HFF-Myc (cell line): ENCODE results near the gene SART3.
"Not testable (repeated sequence)": the region's sequence is repeated elsewhere in the genome, so short reads cannot be mapped to it uniquely, and the experiment has no call there.

ENCODE experiments used
- DNase-seq: peaks from one replicate; pipeline ENCODE4 v3.0.0-alpha.2; 2011; ENCODE audit warnings: low read depth; ENCODE audit errors: extremely low read depth
- H3K4me3 ChIP-seq: replicated peaks from 2 replicates; pipeline ENCODE4 v1.5.1; 2011; ENCODE audit warnings: low read depth, mild to moderate bottlenecking, control low read depth, low read length
- TF ChIP-seq, protein P1 (sequence below): IDR thresholded peaks from 2 replicates; pipeline ENCODE4 v1.5.1; 2012; ENCODE audit warnings: mild to moderate bottlenecking, low read depth, low read length, control low read depth; ENCODE audit errors: missing control alignments

The SART3 gene

DNA sequence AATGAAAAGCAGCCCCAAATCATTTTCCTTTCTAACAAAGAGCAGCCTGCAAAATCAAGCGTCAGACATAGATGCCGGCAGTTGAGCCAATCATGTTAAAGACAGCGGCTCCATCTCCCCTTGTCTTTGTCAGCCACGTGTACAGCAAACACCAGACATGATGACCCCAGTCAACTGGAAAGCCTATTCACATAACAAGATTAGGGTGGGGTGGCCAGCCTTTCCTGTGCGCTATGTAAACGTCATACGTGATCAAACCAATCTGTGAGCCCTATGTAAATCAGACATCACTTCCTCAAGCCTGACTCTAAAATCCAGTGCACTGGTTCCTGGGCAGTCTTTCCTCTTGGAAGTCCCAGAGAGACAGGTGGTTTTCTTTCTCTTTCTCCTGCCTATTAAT is 55.8 kb downstream of the SART3 start:
- no peak overlapping the region for H3K4me3 ChIP-seq
- DNase-seq, result no peak
- TF ChIP-seq, protein P1, sequence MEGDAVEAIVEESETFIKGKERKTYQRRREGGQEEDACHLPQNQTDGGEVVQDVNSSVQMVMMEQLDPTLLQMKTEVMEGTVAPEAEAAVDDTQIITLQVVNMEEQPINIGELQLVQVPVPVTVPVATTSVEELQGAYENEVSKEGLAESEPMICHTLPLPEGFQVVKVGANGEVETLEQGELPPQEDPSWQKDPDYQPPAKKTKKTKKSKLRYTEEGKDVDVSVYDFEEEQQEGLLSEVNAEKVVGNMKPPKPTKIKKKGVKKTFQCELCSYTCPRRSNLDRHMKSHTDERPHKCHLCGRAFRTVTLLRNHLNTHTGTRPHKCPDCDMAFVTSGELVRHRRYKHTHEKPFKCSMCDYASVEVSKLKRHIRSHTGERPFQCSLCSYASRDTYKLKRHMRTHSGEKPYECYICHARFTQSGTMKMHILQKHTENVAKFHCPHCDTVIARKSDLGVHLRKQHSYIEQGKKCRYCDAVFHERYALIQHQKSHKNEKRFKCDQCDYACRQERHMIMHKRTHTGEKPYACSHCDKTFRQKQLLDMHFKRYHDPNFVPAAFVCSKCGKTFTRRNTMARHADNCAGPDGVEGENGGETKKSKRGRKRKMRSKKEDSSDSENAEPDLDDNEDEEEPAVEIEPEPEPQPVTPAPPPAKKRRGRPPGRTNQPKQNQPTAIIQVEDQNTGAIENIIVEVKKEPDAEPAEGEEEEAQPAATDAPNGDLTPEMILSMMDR, result no peak

DNA sequence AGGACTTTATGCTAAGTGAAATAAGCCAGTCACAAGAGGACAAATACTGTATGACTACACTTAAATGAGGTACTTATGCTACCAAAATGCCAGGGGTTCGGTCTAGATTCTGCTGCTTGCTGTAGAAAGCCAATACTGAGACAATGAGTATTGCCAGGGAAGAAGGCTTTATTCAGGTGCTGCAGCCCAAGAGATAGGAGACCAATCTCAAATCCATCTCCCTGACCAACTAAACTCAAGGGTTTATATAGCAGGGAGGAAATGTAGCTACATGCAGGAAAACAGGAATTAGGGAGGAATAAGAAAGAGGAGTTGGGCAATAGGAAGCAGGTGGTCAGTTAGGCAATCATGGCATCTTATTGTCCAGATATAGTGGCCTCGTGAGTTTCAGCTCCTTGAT is 58.1 kb downstream of the SART3 start:
- no peak for DNase-seq
- no peak overlapping the region for H3K4me3 ChIP-seq
- TF ChIP-seq, protein P1, result no peak

DNA sequence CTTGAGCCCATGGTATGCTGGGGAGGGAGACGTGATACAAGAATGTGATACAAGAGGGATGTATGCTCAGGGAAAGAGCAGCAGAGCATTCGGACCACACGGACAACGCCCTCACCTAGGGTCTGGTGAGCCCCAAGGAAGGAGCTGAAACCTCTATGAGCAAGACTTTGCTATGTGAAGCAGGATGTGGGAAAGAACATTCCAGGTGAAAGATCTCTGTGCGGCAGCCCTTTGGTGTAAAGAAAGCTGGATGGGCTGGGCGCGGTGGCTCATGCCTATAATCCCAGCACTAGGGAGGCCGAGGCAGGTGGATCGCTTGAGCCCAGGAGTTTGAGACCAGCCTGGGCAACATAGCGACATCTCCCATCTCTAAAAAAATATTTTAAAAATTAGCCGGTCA is 62.8 kb downstream of the SART3 start:
- no peak for DNase-seq
- TF ChIP-seq, protein P1, result no peak
- H3K4me3 ChIP-seq, result no peak overlapping the region

DNA sequence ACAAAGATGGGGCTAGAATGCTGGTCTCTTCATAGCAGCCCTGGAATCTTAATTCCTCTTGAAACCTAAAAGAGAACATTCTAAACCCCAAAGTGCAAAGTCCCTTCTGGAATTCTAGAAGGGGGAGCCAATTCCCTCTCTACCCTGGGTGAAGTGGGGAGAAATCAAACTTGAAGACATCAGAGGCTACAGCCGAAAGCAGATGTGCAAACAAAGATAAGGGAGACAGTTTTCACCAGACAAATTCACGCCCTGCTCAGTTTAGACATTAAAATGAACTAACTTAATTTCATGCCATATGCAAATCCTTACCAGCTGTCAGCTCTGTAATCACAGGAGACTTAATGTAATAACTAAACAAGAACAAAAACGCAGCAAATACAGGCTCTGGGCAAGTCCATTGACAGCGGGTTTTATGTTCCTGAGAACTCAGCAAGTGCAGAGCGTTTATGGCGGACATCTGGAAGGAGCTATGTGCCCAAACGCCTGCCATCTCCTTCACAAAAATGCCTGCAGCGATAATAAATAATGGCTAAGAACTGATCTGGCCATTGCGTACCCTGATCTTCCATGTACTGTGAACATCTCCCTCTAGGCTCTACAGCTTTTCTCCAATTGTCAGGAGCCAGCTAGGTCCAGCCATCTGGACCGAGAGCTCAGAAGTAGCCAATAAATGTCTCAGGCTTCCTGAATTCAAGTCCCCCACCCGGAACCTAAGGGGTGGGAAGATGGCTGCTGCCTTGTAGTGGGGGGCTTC is 65.0 kb downstream of the SART3 start:
- H3K4me3 ChIP-seq, result no peak overlapping the region
- no peak for DNase-seq
- TF ChIP-seq, protein P1, result no peak

DNA sequence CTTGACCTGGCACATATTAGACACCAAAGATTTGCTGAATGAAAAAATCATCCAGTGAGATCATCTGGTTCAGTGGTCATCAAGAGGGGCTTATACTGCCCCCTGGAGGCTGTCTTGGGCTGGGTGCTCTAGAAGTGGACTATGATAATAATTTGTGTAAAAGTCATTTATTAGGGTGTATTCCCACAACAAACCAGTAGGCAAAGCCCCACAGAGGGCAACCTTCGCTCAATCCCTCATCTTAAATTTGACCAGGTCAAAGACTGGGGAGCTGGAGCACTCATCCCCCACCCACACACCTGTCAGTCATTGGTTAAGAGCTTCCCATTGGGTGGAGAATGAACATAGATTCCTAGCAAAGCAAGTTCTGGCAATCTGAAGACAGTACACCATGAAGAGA is 65.9 kb downstream of the SART3 start:
- TF ChIP-seq, protein P1, result peak; percentile 70
- DNase-seq, result no peak
- H3K4me3 ChIP-seq, result no peak overlapping the region

DNA sequence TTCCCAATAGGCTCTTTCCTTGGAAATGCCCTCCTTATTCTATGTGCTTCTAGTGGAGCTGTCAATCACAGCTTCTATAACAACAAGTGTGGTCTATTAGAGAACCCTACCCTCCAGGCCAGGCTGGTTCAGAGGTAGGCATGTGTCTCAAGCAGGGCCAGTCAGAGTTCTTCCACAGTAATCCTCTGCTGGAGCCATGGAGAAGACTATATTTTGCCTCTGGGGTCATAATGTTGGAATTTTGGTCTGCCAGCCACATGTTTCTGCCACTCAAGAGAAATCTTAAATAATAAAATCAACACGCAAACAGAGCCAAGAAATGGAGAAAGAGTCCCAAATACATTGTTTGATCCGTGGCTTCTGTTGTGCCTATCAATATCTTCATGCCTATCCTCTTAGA is 69.7 kb downstream of the SART3 start:
- no peak for DNase-seq
- TF ChIP-seq, protein P1, result no peak
- H3K4me3 ChIP-seq, result no peak overlapping the region

DNA sequence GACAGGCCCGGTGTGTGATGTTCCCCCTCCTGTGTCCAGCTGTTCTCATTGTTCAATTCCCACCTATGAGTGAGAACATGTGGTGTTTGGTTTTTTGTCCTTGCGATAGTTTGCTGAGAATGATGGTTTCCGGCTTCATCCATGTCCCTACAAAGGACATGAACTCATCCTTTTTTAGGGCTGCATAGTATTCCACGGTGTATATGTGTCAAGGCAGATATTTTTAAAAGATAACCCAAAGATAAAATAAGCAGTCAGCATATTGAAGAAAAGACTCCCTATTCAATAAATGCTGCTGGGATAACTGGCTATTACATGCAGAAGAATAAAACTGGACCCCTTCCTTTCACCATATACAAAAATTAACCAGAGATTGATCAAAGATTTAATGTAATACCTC is 73.9 kb downstream of the SART3 start:
- not testable (repeated sequence) for DNase-seq, H3K4me3 ChIP-seq

DNA sequence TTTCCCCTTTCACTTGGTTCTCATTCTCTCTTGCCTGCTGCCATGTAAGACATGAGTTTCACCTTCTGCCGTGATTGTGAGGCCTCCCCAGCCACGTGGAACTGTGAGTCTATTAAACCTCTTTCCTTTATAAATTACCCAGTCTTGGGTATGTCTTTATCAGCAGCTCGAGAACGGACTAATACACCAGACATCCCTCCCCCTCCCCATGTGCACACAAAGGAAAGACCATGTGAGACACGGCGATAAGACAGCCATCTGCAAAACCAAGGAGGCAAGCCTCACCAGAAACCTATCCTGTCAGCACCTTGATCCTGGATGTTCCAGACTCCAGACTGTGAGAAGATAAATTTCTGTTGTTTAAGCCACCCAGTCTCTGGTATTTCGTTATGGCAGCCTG is 75.6 kb downstream of the SART3 start:
- DNase-seq, H3K4me3 ChIP-seq: not testable (repeated sequence)
